Body of pancreas (tissue), 4 donors: ENCODE results near the gene PIGP.

Source experiments
- POLR2A ChIP-seq, 3 donors: fragments of 450-650 bp; IDR thresholded peaks; one replicate each; pipeline ENCODE4 v1.6.1; 2016; ENCODE audit warnings: antibody characterized with exemption in 3 of 3, mild to moderate bottlenecking in 2 of 3
- TF ChIP-seq, protein P1 (sequence below), 7 experiments: fragments of 450-650 bp in 4 of 7; fragments of 200-600 bp in 3 of 7; sonication (generic) in 3 of 7; IDR thresholded peaks; one replicate each; pipeline ENCODE4 v1.5.1; 2016 to 2019; ENCODE audit warnings: antibody characterized with exemption in 7 of 7

DNA sequence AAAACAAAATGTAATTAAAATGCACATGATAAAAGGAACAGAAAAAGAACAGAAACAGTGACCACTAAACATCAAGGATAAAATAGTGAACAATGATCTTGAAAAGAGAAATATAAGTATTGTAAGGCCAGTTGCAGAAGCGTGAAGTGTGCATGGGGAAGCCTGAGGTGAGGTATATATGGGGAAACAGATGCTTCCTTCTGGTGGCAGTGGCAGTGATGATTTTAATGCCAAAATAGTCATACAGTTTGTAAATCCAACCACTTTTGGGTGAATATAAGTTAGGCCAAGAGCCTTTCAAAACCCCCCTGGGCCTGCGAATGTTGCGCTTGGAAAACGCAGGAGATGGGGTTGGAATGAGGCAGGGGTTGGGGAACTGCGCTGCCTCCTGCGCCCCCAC lies 27.4 kb upstream of the PIGP start:
- TF ChIP-seq, protein P1, sequence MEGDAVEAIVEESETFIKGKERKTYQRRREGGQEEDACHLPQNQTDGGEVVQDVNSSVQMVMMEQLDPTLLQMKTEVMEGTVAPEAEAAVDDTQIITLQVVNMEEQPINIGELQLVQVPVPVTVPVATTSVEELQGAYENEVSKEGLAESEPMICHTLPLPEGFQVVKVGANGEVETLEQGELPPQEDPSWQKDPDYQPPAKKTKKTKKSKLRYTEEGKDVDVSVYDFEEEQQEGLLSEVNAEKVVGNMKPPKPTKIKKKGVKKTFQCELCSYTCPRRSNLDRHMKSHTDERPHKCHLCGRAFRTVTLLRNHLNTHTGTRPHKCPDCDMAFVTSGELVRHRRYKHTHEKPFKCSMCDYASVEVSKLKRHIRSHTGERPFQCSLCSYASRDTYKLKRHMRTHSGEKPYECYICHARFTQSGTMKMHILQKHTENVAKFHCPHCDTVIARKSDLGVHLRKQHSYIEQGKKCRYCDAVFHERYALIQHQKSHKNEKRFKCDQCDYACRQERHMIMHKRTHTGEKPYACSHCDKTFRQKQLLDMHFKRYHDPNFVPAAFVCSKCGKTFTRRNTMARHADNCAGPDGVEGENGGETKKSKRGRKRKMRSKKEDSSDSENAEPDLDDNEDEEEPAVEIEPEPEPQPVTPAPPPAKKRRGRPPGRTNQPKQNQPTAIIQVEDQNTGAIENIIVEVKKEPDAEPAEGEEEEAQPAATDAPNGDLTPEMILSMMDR (IDR thresholded peaks at IDR 0.05) = no peak
- TF ChIP-seq POLR2A (IDR thresholded peaks at IDR 0.05) = no peak
